GM18502 (cell line): Measurements from ENCODE around the gene SNRPE.

Experiments used
- ATAC-seq: cut with Tn5 transposase; IDR thresholded peaks from one replicate; pipeline ENCODE4 v1.9.1; 2021; ENCODE audit warnings: mild to moderate bottlenecking; ENCODE audit not compliant: unreplicated experiment, poor library complexity

The SNRPE gene

DNA sequence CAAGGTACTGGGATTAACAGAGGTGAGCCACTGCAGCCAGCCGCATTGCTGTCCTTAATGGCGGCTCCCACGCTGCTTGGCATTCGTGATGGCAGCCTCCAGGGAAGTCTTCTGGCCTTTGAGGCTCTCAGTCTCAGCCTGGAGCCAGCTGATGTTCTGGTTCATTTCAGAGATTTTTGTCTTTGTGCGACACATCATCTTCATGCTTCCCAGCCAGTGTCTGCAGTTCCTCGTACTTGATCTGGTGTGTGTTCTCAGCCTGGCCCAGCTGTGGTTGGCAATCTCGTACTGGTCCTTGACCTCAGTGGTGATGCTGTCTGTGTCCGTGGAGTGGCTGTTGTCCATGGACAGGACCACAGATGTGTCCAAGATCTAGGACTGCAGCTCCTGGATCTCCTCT lies 11.7 kb downstream of the SNRPE start:
- ATAC-seq = no peak

DNA sequence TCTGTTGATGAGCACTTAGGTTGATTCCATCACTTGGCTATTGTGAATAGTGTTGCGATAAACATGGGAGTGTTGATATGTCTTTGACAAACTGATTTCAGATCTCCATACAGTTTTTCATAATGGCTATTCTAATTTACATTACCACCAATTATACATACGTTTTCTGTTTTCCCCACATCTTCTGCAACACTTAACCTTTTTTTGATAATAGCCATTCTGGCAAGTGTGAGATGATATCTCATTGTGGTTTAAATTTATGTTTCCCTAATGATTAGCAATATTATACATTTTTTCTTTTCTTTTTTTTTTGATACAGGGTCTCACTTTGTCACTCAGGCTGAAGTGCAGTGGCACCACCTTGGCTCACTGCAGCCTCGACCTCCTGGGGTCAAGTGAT lies 17.0 kb downstream of the SNRPE start:
- no peak for ATAC-seq

DNA sequence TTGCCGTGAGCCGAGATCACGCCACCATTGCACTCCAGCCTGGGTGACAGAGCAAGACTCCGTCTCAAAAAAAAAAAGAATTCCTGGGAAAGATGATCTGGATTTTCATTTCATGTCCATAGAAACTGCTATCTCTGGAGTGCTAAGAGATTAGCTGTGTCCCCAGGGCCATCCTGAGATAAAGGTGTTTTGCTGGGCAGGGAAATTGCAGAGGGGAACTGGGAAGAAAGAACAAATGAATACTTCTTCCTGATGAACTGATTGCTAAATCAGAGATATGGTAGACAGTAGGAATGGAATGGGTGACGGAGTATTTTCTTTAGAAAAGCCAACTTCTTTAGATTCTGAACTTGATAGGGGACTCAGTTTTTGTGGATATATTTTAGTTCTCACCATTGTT lies 19.2 kb downstream of the SNRPE start:
- no peak for ATAC-seq

DNA sequence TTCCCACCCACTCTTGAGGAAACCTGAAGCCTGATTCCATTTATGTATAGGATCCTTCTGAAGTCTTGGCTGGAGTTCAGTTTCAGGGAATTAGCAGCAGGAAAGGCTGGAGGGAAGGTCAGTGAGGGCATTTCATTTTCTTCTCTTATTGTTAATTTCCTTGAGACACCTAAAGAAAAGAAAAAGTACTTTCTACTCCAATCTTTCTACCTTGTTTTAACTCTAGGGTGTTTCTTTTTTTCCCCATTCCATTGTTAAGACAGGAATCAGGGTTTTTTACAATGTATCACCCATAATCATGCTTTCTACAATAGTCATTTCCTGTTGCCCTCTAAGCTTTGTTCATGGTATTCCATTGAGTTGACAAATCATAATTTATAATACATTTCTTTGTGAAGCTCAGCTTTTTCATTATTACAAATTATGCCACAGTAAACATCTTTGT lies 27.4 kb downstream of the SNRPE start:
- ATAC-seq = no peak

DNA sequence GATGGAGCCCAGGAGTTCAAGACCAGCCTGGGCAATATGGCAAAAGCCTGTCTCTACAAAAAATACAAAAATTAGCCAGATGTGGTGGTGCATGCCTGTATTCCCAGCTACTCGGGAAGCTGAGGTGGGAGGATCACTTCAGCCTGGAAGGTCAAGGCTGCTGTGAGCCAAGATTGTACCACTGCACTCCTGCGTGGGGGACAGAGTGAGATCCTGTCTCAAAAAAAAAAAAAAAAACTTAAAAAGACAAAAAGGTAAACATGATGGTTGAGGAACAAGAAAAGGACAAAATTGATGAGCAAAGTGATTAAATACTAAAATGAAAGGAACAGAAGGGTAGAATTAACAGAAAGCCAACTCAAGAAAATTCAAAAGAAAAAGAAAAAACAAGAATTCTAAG lies 30.6 kb downstream of the SNRPE start:
- no peak for ATAC-seq

DNA sequence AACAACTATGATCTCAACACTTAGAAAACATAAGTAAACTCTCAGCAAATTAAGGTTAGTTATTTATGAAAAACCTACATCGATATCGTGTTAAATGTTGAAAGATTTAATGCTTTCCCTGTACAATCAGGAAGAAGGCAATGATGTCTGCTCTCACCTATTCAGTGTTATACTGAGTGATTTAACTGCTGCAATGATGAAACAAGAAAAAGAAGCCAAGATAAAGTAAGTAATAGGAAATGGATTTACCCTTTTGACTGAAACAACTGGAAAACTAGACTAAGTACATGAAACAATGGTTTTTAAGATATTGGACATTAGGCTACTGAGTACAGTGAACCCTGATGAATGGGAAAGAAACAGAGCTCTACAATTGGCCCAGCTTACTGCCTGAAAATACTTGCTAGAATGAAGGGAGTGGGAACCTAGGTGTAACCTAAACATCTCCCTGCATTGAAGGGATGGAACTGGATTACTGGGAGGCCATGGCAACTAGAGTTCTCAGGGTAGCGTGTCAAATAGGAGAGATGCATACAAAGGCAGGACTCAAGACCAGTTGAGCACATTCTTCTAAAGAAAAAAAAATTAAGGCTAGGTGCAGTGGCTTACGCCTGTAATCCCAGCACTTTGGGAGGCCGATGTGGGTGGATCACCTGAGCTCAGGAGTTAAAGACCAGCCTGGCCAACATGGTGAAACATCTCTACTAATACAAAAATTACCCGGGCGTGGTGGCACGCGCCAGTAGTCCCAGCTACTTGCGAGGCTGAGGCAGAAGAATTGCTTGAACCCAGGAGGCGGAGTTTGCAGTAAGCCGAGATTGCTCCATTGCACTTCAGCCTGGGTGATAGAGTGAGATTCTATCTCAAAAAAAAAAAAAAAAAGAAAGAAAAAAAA lies 37.3 kb downstream of the SNRPE start:
- ATAC-seq = no peak

DNA sequence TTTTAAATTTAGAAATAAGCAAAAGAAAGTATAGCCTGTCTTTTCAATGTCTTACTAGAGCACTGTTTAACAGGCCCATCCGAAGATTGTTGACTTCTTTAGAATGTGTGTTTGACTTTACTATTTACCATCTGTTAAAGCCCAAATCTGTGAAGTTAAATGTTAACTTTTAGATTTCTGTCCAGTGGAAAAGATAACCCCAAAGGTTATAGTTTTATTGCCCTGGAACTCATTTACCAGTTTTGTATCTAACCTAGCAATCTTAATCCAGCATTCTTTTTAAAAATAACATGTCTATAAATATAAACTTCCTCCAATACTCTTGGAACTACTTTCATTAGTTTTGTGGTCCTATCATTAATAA lies 37.9 kb downstream of the SNRPE start:
- no peak for ATAC-seq

DNA sequence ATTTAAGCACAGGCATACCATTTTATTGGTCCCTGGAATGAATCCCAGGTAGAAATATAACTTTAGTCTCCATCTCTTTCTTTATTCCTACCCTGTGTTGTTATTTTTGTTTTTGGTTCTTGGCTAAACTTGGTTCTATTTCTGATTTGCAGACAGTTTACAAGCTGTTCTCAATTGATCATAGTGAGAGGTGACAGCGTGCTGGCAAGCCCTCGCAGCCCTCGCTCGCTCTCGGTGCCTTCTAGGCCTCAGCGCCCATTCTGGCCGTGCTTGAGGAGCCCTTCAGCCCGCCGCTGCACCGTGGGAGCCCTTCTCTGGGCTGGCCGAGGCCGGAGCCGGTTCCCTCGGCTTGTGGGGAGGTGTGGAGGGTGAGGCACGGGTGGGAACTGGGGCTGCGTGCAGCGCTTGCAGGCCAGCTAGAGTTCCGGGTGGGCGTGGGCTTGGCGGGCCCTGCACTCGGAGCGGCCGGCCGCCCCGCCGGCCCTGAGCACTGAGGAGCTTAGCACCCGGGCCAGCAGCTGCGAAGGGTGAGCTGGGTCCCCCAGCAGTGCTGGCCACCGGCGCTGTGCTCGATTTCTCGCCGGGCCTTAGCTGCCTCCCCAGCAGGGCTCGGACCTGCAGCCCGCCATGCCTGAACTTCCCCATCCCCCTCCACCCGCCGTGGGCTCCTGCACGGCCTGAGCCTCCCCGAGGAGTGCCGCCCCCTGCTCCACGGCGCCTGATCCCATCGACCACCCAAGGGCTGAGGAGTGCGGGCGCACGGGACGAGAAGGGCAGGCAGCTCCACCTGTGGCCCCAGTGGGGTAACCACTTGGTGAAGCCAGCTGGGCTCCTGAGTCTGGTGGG lies 38.7 kb downstream of the SNRPE start:
- no peak for ATAC-seq

DNA sequence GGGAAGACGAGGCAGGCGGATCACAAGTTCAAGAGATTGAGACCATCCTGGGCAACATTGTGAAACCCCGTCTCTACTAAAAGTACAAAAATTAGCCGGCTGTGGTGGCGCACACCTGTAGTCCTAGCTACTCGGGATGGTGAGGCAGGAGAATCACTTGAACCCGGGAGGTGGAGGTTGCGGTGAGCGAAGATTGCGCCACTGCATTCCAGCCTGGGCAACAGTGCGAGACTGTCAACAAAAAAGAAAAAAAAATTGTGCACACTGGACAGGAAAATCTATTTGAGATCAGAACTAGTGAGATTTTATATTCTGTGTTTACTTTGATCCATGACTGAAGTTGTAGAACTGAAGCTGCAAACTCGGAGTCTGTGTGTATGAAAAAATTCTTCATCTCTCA lies 40.2 kb downstream of the SNRPE start:
- no peak for ATAC-seq

DNA sequence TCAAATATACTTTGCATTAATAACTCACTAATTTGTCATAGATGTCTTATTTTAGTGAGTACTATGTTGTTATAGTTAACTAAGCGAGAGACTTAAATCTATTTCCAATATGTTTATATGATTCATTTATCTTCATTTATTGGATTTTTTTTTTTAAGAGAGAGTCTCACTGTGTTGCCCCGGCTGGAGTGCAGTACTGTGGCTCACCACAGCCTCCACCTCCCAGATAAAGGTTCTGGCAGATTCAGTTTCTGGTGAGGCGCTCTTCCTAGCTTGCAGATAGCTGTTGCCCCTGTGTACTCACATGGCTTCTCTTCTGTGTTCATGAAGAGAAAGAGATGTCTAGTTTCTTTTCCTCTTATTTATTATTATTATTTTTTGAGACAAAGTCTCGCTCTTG lies 43.9 kb downstream of the SNRPE start:
- ATAC-seq = no peak

DNA sequence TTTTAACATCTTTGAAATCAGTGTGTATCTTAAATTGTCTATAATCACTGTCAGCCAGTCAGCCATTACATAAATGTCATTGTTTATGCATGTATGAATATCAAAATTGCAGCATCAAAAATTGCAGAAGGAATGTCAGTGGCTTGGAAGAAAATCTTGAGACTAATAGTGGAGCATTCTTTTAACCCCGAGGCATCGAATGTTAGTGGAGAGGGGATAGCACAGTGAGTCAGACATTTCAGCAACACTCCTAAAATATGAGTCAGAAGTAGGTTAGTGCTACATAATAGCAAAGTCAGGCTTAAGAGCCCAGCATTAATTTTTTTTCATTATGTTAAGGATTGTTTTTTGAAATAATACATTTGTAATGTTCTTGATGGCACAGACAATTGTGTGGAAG lies 45.5 kb downstream of the SNRPE start:
- no peak for ATAC-seq

DNA sequence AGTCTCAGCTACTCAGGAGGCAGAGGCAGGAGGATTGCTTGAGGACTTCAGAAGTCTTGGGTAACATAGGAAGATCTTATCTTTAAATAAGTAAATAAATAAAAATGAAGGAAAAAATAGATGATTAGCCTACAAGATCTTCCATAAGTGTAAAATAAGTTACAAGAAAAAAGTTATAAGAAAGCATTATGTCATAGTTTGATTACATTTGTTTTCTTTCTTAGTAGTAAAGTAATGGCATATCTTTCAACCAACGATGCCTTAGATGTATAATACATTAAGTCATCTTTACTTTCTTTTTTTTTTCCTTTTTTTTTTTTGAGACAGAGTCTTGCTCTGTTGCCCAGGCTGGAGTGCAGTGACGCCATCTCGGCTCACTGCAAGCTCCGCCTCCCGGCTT lies 46.5 kb downstream of the SNRPE start:
- ATAC-seq = no peak

DNA sequence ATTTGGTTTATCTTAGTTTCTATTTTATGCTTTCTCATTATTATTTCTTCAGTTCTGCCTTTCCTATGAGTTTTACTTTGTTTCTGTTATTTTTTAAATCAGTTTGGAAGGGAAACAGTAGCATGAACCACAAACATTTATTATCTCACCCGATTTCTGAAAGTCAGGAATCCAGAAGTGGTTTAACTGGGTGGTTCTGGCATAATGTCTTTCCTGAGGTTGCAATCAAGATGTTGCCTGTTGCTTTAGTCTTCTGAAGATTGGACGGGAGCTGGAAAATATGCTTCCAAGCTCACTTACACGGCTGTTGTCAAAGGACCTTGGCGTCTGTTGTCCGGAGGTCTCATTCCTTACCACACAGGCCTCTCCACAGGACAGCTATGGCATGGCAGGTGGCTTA lies 50.4 kb downstream of the SNRPE start:
- ATAC-seq = no peak

DNA sequence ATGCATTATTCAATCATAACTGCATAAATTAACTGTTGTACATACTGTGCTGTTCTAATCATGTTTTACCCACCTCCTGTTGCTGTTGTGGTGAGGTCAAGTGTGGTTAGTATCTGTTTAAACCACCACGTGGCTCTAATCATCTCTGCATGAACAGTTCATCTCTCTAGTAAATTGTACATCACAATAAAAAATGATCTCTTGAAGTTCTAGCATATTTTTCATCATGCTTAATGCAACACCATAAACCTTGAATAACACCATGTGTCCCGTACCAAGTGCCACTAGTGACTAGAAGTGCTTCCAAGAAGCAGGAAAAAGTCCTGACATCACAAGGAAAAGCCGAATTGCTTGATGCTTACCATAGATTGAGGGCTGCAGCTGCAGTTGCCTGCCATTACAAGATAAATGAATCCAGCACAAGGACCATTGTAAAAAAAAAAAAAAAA lies 51.7 kb downstream of the SNRPE start:
- no peak for ATAC-seq

DNA sequence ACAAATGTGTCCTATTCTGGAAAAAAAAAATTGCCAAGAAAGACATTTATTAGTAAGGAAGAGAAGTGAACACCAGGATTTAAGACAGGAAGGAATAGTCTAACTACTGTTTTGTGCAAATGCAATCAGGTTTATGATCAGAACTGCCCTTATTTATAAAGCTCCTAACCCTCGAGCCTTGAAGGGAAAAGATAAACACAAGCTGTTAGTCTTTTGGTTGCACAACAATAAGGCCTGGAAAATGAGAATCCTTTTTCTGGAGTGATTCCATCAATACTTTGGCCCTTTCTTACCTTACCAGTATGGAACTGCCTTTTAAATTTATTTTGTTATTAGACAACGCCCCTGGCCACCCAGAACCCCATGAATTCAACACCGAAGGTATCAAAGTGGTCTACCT lies 52.9 kb downstream of the SNRPE start:
- no peak for ATAC-seq

DNA sequence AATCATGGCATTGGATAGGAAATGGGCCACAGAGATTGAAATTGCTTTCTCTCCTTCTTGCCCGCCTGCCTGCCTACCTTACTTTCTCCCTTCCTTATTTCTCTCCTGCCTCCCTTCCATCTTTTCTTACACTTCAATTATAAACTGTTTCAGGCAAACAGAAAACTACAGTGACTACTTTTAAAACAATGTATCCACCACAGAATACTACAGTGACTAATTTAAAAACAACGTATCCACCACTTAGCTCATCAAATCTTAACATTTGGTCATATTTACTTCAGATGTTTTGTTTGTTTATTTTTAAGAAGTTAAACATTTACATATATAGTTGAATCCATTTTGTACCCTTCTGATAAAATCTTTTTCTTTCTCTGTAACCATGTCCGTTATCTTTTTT lies 54.4 kb downstream of the SNRPE start:
- no peak for ATAC-seq

DNA sequence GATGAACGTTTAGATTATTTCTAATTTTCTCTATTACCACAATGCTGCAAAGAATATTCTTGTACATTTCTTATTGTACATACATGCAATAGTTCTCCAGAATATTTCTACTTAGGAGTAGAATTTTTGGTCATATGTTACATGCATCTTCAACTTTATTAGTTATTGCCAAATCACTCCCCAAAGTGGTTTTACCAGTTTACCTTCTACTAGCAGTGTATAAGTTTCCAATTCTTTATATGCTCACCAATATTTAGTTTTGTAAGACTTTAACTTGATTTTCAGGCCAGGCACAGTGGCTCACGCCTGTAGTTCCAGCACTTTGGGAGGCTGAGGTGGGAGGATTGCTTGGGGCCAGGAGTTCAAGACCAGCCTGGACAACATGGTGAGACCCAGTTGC lies 55.4 kb downstream of the SNRPE start:
- ATAC-seq = no peak
